Right lung (tissue), 5 donors: Measurements from ENCODE around the gene USP40. TPM values are rescaled to one million over a fixed set of nuclear protein-coding genes. Genes with fewer than 3 reads are reported as not detected.

Experiments
- DNase-seq, 2 donors: peaks; one replicate each; pipeline ENCODE4 v3.0.0-alpha.2; 2013
- polyA plus RNA-seq, 5 donors: library from polyadenylated mRNA; unstranded; fragments of 120-200 nt; gene quantifications; one replicate each; pipeline versions ENCODE4 v1.2.1 to v1.2.3, GENCODE V29; 2013; ENCODE audit warnings: inconsistent platforms in 1 of 5, low replicate concordance in 1 of 5; ENCODE audit not compliant: insufficient read length in 5 of 5, insufficient read depth in 1 of 5

Gene USP40
- polyA plus RNA-seq, 5 donors, result 32.9 to 59.7 (median 50.8) TPM

GRCh38 chr2:233476651-233477547 lies 89.7 kb downstream of the USP40 start:
- DNase-seq, result no peak

GRCh38 chr2:233476063-233476410 lies 90.5 kb downstream of the USP40 start:
- no peak for DNase-seq

GRCh38 chr2:233474308-233475160 lies 92.0 kb downstream of the USP40 start:
- DNase-seq, result no peak

DNA sequence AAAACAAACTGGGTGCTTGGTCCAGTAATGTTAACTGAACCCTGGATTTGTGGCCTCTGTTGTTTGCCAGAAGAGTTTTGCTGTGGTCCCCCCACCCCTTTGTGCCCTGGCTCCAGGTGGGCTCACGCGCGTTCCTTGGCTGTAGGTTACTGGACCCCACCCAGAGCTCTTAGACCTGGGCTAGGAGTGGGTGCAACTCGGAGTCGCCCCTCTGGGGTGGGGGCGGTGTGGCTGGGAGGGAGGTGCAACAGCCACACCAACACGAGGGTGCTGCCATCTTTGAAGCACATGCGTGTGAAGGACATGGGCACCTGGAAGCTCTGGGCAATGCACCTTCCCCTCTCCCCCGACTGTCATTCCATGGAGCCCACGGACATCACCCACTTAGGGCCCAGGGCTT lies 92.7 kb downstream of the USP40 start:
- no peak for DNase-seq

DNA sequence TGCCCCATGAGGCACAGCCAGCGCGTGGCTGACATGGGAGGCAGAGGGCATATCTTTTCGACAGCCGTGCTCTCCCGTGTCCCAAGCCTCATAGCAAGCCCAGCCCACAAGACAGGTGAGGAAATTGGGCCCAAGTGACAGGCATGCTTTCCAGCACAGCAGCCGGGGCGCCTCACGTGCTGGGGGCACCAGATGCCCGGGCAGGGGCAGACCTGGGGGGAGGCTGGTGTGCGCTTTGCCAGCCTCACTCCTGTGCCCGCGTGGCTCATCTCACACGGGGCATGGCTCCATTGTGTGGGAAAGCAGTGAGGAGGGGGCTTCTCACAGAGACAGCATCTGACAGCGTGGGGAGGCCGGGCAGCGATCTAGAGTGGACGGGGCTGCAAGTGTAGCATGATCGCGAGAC lies 93.2 kb downstream of the USP40 start:
- no peak for DNase-seq

- DNase-seq, result no peak
Observed at GRCh38 chr2:233471291-233472035, 95.1 kb downstream of the USP40 start.

- DNase-seq, result no peak
Observed at GRCh38 chr2:233470839-233471238, 95.7 kb downstream of the USP40 start.

GRCh38 chr2:233470011-233470687 lies 96.4 kb downstream of the USP40 start:
- DNase-seq, result peak; percentile 72 to 74

DNA sequence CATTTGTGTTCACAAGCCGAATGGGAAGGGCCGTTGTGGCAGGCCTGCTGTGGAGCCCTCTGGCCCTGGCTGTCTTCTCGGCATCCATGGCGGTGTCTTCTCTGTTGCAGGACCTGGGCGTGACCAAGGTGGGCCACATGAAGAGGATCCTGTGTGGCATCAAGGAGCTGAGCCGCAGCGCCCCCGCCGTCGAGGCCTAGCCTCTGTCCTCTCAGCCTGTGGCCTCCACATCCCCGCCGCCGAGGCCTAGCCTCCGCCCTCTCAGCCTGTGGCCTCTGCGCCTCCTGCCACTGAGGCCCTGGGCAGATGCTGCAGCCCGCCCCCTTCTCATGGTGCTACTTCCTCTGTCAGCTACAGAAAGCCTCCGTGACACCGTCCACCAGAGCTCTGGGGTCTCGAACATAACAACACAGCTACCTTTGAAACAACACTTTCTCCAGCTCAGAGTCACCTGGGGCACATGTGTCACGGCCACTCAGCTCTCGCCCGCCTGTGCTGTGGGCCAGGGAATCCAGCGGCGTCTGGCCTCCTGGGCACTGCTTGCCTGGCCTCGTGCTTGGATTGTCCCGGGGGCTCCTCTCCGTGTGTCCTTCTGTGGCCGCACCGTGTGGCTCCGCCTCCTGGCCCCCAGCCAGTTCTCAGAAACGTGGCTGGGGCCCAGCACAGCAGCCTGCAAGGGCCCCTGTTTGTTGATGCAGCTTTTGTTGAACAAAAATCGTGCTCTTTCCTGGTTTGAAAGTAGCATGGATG lies 97.1 kb downstream of the USP40 start:
- DNase-seq, result no peak

DNA sequence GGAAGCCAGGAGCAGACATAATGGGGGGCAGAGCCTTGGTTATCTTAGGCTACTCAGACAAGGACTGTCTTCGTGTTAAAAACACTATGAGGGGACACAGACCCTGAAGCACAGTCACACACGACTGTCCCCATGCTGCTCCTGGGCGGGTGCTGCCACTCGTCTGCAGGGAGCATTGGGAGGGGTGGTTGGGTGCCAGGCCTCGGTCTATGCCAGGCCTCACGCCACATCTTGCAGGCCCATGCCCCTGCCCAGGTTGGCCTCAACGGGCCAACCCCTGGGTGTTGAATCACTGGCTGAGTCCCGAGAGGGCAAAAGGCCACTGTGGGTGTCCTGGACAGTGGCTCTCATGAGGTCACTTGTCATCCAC lies 97.9 kb downstream of the USP40 start:
- no peak for DNase-seq

DNA sequence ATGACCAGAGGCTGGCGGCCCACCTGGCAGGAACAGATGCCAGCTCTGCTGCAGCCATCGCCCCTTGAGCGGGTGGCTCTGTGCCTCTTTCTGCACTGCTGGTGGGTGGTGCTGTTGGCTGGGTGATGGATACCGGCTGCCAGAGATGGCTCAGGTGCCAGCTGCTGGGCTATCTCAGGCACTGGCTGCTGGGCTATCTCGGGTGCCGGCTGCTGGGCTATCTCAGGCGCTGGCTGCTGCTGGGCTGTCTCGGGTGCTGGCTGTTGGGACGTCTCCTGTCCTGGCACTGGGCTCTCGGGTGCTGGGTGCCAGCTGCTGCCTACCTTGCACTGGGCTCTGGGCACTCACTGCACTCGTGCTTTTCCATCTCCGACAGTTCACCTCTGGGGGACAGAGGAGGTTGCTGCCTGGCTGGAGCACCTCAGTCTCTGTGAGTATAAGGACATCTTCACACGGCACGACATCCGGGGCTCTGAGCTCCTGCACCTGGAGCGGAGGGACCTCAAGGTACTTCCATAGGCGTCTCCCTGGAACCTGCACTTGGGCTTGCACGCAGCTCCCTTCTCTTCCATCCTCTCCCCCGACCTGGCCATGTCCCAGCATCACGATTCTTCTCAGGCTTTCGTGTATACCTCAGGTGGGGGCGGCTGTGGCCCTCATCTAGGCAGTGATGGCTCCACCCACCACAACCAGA lies 98.4 kb downstream of the USP40 start:
- DNase-seq, result no peak

- no peak for DNase-seq
Observed at GRCh38 chr2:233466991-233467603, 99.5 kb downstream of the USP40 start.

DNA sequence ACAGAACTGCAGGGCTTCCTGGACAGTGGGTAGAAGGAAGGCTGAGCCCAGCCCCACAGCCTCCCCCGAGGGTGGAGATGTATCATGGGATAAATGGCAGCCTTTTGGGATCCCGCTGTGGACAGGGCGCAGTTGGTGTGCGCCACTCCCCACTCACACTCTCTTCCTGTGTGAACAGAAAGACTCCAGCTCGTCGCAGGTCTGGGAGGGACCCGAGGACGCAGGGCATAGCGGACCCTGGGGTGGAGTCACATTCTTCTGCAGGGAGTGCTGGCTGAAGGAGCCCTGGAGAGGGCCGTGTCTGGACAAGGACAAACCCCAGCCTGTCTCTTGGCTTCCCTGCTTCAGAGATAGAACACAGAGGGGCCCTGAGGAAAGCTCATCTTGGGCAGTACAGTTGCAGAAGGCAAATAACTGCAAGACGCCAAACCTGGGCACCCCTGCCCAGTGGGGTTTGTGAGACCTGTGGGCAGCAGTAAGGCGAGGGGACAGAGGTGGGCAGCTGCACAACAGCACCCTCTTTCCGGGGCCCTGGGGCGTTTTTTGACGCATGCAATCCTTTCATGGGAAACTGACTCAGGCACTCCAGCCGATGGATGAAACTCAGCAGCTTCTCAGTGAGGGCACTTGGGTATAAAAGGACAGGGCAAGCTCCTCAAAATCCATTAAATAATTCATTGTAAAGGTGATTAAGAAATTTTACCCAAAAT lies 101.9 kb downstream of the USP40 start:
- no peak for DNase-seq

DNA sequence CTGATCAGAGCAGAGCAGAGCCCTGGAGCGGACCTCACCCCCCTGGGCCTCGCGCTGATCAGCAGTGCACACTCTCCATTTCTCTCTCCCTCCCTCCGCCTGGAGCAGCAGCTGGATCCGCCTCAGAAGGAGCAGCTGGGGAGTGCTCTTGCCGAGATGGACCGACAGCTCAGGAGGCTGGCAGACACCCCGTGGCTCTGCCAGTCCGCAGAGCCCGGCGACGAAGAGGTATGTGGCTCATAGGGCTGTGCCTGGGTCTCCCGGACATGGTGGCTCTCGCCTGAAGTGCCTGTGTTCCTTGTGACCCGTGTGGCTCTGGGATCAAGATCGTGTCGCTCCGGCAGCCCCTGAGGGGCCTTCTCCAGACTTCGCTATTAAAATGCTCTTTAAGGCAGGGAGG lies 102.5 kb downstream of the USP40 start:
- no peak for DNase-seq

- DNase-seq, result no peak
Observed at GRCh38 chr2:233463586-233463985, 103.0 kb downstream of the USP40 start.

DNA sequence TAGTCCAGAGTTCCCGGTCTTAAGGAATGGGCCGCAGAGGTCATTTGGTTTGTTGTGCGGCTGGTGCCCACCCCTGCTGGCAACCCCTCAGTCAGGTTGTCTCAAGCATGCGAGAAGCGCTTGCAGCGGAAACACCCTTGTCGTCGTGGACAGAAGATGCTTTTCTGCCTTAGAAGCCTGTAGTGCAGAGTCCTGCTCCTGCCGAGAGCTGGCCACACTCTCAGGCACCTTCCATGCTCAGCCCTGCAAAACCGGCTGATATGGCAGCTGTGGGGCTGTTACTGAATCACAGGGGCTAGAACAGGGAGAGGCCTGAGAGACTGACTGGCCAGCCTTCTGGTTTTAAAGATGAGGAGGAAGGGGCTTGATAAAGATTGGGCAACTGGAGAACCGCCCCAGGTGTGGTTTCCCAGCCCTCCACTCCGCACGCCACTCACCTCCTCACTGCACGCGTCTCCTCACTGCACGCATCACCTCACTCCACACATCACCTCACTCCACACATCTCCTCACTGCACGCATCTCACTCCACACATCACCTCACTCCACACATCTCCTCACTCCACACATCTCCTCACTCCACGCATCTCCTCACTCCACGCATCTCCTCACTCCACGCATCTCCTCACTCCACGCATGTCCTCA lies 103.6 kb downstream of the USP40 start:
- DNase-seq, result no peak

DNA sequence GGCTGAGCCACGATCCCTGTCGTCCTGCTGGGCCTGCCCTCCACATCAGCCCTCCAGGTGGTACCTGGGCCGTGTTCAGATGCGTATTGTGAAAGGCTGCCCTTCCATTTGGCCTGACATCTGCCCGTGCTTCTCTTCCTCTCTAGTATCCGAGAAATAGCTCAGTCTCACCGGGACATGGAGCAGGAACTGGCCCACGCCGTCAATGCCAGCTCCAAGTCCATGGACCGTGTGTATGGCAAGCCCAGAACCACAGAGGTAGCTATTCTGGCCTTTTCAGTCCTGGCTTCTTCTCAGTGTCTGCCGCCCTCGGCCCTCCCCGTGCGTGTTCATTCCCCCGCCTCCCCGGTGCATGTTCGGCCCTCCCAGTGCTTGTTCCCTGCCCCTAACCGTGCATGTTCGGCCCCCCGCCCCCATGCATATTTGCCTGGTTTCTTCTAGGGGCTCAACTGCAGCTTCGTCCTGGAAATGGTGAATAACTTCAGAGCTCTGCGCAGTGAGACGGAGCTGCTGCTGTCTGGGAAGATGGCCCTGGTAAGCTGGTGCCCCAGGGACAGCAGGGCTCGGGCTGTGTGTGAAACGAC lies 104.3 kb downstream of the USP40 start:
- DNase-seq, result no peak

DNA sequence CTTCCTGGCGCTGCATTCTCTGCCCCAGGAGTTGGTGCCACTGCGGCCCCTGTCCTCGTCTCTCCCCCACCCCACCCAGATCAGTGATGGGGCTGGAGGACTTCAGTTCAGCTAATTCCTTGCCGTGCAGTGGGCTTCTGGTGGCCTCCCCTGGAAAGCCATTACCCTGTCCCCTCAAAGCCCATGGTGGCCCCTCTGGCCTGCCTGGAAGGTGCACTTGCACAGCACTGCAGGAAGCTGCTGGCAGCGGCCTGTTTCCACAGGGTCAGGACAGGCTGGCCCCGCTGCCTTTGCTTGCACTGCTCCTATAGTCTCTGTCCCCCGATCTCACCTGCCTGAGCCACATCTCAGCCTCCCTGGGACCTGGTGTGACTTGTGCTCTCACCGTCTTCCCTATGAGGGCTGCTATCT lies 105.1 kb downstream of the USP40 start:
- DNase-seq, result no peak
